HUDEP-2 (cell line): ENCODE measurements around the gene DPF3.

Experiments used
- DNase-seq, 76 experiments: peaks; one replicate each; lab custom pipeline; 2025; ENCODE audit not compliant: unreplicated experiment in 76 of 76; lab: John Stamatoyannopoulos, UW

The DPF3 gene

DNA sequence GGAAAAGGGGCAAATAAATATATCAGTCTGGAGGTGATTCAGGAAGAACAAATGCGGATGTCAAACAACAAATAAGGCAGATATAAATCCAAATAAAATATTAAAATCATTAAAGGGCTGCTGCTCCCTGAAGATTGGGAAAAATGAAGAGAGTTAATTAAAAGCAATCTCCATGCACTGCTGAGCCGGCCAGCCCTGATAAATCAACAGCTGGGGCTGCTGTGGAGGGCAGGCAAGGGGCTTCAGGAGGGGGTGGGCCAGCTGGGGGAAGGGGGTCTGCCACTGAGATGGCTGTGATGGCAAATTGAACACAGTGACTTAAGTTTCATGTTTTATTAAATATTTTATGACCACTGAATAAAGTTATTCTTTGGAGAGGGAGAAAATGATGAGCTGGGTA, 12.4 kb downstream of the DPF3 start:
- no peak for DNase-seq

GRCh38 chr14:72880820-72881219, 13.1 kb downstream of the DPF3 start:
- peak in 9 of 76 experiments; percentile 8 to 28 (median 14) for DNase-seq

- no peak for DNase-seq
Measured at GRCh38 chr14:72880164-72880563, 13.7 kb downstream of the DPF3 start.

DNA sequence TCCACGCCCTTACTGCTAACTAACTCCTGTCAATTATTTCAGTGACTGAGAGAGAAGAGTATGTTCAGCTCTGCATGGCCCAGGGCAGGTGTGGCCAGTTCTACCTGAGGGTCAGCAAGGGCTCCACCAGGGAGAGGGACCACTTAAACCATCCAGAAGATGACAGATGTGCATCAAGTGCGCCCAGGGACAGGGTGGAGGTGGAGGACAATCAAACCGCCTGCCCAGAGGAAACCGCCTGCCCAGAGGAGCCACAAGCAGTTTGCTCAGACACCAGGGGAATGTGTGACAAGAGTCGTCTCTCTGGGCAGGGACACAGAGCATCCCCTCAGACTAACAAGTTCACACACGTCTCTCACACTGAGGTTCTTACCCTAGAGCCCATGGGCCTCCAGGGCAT, 14.5 kb downstream of the DPF3 start:
- DNase-seq = no peak

- DNase-seq = no peak
Measured at GRCh38 chr14:72878746-72879145, 15.2 kb downstream of the DPF3 start.

DNA sequence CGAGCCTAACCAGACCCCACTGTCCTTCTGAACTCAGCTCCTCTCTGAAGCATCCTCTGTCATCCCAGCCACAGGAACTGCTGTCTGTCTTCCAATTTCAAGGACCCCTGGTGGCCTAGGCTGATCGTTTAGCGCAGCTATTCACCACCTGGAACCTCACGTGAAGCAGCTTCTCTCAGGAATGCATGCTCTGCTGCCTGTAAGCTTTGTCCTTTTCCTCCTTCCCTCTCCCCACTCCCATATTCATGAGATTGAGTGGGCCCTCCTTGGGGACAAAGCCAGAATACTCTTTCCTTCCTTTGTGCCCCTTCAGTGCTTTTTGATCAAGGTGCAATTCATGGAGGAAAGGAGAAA, 17.2 kb downstream of the DPF3 start:
- no peak for DNase-seq

DNA sequence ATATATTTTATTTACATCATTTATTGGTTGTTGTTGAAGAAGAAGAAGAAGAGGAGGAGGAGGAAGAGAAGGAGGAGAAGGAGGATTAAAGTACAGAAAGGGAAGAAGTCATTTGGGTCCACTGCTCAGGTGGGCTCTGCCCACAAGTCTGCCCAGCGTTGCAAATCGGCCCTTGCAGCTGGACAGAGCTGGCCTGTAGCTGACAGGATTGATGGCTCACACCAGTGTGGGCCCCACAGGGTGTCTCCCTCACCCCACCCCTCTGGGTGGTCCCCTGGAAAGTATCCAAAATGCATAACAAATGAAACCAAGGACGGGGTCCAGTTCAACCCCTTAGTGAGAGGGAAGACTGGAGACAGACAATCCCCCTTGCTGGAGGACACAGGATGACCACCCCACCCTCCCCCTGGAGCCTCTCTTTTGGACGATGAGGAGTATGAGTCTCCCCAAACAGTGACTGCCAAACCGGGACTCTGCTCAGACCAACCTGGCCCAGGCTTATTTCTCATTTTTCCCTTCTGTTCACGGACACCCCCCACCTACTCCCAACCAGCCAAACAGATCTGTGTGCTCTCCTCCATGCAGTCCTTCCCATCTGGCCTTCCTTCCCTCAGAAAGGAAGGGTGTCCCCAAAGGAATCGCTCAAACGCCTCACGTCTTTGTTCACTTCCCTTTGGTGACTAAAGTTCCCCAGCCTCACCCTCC, 17.7 kb downstream of the DPF3 start:
- DNase-seq = no peak

- peak in 1 of 76 experiments; percentile 25 for DNase-seq
Measured at GRCh38 chr14:72870878-72871277, 23.0 kb downstream of the DPF3 start.

DNA sequence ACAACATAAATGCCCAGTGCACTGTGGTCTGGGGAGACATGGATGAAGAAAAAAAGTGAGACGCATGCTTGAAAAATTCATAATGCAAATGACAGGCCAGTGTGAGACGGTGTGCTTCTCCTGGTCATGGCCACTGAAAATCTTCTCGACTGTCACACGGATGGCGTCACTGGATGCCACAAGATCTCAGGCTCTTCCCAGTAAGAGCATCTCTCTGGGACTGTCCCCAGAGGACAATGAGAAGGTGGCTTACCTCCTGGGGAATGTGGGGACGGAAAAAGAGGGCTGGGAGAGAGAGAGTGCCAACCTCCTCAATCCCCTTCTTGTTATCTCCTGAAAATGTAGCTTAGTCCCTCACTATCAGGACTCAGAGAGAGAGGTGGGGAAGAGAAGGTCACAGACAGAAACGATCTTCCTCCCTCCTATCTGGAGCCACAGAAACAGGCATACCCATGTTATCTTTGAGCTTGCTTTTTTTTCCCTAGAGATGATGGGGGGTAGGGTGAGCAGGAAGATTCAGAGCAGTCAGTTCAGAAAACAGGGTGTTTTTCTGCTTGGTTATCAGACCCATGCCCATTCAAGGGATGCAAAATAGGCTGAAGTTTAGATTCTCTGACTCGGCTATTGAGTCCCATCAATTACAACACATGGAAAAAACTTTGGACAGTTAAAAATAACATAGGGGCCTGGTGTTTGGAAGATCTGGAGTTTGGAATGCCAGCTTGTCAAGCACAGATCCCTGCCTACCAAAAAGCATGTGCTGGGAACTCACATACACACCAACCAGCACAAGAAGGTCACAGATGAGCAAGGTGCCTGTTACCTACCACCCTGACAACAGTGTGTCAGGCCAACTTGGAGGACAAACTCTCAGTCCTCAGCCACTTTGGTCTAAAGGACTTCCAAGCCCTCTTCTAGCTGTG, 24.2 kb downstream of the DPF3 start:
- peak in 66 of 76 experiments; percentile 3 to 87 (median 46) for DNase-seq

GRCh38 chr14:72868500-72868899, 25.4 kb downstream of the DPF3 start:
- no peak for DNase-seq

GRCh38 chr14:72864712-72865365, 29.1 kb downstream of the DPF3 start:
- no peak for DNase-seq

- no peak for DNase-seq
Measured at GRCh38 chr14:72863216-72864006, 30.5 kb downstream of the DPF3 start.

DNA sequence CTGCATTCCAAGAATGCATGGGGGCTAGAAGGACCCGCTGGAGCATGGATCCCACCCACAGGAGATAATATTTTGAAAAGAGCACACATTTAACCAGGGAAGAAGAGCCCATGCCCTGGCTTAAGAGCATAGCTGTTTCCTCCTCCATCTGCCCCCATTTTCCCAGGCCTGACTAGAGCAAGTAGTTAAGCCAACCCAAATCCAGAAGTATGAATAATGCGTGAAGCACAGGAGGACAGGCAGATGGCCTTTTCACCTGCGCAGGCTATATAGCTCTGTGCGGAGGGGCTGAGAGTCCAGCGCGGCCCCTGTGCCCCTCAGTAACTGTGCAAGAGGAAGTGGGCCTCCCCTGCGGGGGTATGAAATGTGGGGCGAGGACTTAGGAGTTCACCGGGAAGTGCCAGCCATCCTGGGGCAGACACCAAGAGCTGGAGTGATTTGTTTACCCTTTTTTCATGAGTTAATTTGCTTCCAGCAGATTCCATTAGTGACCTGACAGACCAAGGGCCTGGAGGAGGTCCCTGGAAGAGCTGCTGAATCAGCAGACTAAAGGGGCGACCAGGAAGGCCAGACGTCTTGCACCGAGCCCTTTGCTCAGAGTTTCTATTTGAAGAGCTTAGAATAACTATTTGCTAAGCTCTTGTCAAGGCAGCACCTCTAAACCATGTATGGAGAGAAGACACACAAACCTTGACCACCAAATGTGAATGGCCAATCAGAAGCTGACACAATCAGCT, 37.2 kb downstream of the DPF3 start:
- DNase-seq = no peak

DNA sequence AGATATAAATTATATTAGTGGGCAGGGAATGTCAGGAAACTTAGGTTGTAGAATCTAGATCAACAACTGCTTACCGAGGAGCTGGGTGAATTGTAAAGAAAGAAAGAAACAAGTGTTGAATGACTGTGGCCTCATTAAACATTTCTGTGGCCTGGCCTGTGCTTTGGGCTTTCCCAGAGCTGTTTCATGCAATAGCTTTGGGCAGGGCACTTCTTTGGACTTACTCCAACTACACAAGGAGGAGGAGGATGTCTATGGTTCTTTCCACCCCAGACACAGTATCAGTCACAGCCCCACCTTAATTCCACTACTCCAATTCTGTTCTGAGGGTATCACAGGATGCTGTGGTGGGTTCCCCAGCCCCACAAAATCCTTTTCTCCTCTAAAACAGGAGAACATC, 38.0 kb downstream of the DPF3 start:
- peak in 52 of 76 experiments; percentile 6 to 73 (median 32) for DNase-seq

GRCh38 chr14:72852194-72852593, 41.7 kb downstream of the DPF3 start:
- no peak for DNase-seq

- DNase-seq = no peak
Measured at GRCh38 chr14:72851635-72852034, 42.3 kb downstream of the DPF3 start.

DNA sequence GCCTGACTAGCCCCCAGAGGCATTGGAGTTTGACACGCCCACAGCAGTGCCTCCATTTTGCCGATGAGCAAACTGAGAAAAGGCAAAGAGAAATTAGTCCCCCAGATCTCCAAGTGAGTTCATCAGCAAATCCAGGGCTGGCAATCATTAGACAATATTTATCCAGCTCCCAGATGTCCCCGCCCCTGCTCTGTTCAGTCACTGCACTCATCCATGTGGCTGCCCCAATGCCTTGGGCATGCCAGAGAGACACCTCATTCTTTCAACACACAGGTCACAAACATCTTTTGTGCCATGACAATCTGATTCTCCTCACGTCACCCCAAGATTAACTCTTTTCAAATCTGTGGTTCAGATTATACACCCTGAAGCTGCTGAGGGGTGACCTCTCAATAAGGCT, 43.5 kb downstream of the DPF3 start:
- DNase-seq = no peak

DNA sequence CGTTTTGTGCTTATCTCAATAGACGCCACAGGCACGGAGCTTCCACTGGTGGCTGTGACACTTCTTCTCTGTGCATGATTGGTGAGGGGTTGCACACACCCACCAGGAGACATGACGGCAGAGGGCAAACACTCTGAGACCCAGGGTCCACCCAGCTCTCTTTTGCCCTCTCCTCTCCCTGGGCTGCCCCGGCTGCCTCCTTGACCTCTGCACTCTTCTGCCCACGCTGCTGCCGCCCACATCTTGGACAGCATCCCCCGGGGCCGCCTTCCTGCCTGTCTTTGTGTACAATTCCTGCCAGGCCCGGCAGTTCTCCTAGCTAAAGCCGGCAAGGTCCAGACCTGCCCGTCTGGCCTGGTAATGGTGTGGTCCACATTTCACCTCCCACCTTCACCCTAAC, 44.7 kb downstream of the DPF3 start:
- DNase-seq = no peak

GRCh38 chr14:72847721-72848120, 46.2 kb downstream of the DPF3 start:
- DNase-seq = no peak

DNA sequence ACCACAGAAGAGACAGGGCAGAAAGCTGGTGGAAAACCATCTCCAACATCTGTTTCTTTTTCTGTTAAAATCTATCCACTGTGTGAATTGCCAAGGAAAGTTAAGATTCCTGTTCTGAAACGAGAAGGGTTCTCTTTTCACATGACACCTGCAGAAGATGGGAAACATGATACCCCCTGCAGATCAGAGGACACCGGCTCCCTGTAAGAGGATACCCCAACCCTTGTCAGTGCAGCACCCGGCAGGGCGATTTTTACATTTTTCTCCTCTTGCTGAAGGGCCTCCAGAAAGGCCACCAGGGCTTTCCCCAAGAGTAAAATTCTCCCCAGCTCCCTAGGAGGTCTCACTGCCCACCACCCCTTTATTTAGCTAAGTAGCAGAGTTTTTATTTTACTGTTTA, 48.2 kb downstream of the DPF3 start:
- no peak for DNase-seq
